GM18858 (cell line): ENCODE results near the gene RRAGB.
"Not testable (repeated sequence)": the region's sequence is repeated elsewhere in the genome, so short reads cannot be mapped to it uniquely, and the experiment has no call there.

ENCODE experiments used
- ATAC-seq: cut with Tn5 transposase; IDR thresholded peaks from one replicate; pipeline ENCODE4 v1.9.1; 2021; ENCODE audit not compliant: unreplicated experiment

The RRAGB gene

GRCh38 chrX:55767100-55767499, 49.6 kb downstream of the RRAGB start:
- ATAC-seq, result no peak

GRCh38 chrX:55774419-55774818, 56.9 kb downstream of the RRAGB start:
- not testable (repeated sequence) for ATAC-seq

- ATAC-seq, result no peak
These were observed 60.0 kb downstream of the RRAGB start for GRCh38 chrX:55777596-55777995.

- ATAC-seq, result no peak
These were observed 60.8 kb downstream of the RRAGB start for GRCh38 chrX:55778322-55778721.

GRCh38 chrX:55783723-55784122, 66.2 kb downstream of the RRAGB start:
- ATAC-seq, result no peak

GRCh38 chrX:55787063-55787462, 69.5 kb downstream of the RRAGB start:
- no peak for ATAC-seq

GRCh38 chrX:55787727-55788126, 70.2 kb downstream of the RRAGB start:
- no peak for ATAC-seq

- ATAC-seq, result peak; percentile 97
These were observed 76.9 kb downstream of the RRAGB start for GRCh38 chrX:55794405-55794804.

GRCh38 chrX:55796496-55796895, 78.9 kb downstream of the RRAGB start:
- no peak for ATAC-seq

- ATAC-seq, result no peak
These were observed 84.3 kb downstream of the RRAGB start for GRCh38 chrX:55801811-55802210.
